Measurements from ENCODE around the gene LATS2.
A peak's percentile ranks its signal among the peaks of the same experiment; 100 is the strongest.

LATS2 gene

DNA sequence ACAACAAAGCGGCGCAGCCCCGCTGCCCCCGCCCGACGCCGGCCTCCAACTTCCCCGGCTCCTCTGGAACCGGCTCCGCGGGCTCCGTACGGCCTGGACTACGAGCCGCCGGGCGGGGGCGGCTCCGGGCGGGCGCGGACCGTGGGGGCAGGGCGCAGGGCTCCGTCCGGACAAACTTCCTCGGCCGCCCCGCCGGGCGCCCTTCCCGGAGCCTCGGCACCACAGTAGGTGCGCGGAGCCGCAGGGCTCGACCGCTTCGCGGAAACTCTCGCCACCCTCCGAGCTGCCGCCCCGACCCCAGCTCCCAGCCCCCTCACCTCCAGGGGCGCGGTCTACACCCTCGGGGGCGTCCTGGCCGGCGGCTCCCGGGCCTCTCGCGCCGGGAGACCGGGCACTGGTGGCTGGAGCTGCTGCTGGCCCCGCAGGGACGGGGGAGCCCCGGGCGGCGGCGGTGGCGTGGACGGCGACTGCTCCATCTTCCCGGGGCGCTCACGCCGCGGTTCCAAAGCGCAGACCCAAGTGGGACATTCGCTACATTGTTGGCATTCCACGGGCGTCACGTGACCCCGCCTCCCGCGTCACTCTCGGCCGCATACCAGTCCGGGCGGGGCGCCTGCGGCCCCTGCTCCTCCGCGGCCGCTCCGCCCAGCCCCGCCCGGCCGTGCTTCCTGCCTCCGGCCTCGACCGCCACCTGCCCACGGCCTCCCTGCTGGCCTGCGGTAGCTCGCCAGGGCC lies at the start of gene LATS2:
Gene LATS2 (minus strand): TSS at position 558 of the 735 bp plus-strand sequence. CDS start 15,560 bp downstream, outside the sequence.
- DNase-seq = peak; percentile 50

DNA sequence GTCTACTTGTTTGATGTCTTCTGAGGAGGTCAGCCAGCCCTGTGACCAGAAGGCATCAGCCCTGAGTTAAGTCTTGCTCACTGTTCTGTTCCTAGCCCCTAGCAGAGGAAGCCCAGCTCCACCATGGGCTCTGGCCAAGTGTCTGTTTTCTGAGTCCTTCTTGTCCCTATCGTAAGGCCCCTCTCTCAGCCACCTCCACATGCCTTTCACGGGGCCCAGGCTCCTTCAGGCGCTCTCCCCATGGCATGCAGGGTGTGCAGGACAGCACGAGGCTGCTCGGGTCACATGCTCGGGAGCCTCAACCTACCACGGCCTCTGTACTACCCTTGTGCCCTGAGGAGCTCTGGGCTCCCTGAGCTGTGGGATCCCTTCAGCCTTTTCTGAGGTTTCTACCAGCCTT lies 47.8 kb upstream of the LATS2 start:
- no peak for DNase-seq

DNA sequence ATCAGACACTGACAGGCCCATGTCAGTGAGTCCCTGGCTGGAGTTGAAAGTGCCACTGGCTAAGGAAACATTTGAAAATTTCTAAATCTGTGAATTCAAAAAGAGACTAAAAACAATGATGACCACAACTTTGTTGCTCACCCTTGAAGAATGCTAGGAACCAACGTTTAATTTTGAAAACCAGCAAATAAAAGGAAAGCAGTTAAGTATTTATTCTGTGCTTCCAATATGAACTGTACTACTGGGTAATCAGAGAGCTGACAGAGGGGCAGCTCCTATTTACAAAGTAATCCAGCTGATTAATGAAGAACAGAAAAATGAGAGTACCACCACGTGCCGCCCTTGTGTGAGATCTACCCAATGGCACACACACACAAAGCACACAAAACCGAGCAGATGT lies 44.7 kb upstream of the LATS2 start:
- no peak for DNase-seq

DNA sequence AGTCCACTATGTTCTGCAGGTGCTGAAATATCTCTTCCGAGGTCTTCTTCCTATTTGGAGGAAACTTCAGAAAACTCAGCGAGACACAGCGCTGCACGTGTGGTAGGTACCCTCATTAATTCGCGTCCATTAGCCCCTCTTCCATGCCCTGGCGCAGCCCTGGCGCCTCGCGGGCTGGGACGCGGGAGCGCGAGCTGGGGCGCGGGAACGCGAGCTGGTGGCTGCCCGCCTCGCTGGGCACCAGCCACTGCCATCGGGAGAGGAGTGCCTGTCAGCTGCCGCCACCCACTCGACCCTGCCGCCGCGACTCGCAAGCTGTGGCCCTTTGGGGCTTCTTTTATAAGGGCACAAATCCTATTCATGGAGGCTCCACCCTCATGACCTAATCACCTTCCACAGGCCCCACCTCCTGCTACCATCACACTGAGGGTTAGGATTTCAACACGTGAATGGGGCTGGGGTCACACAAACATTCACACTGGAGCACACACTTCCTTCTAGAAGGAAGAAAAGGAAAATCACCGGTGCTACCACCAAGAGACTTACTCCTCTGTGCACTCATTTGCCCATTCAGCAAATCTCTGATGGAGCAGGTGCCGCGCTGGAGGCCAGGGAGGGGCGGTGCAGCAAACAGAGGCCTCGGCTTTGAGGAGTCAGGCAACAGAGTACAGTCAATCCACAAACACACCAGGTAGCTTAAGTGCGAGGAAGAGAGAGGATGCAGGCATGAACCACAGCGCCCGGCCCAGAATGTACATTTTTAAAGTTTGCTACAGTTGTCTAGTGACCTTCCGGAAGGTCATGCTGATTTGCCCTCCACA lies 43.0 kb upstream of the LATS2 start:
- DNase-seq = no peak

GRCh38 chr13:21101865-21102576 lies 40.6 kb upstream of the LATS2 start:
- no peak for DNase-seq

- DNase-seq = no peak
These were observed 39.8 kb upstream of the LATS2 start for GRCh38 chr13:21100994-21101757.

GRCh38 chr13:21100211-21100610 lies 38.8 kb upstream of the LATS2 start:
- no peak for DNase-seq

- DNase-seq = no peak
These were observed 33.9 kb upstream of the LATS2 start for GRCh38 chr13:21095311-21095710.

GRCh38 chr13:21089830-21090229 lies 28.4 kb upstream of the LATS2 start:
- no peak for DNase-seq

- DNase-seq = no peak
These were observed 27.1 kb upstream of the LATS2 start for GRCh38 chr13:21088534-21088933.

DNA sequence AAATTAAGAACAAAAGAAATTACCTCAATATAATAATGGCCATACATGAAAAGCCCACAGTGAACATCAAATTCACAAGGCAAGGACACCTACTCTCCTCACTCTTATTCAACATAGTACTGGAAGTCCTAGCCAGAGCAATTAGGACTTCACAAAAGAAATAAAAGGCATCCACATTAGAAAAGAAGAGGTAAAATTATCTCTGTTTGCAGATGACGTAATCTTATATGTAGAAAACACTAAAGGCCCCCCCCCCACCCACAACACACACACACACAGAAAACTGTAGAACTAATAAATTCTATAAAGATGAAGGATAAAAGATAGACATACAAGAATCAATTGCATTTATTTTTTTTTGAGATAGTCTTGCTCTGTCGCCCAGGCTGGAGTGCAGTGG lies 25.5 kb upstream of the LATS2 start:
- no peak for DNase-seq

GRCh38 chr13:21081926-21082325 lies 20.5 kb upstream of the LATS2 start:
- no peak for DNase-seq

DNA sequence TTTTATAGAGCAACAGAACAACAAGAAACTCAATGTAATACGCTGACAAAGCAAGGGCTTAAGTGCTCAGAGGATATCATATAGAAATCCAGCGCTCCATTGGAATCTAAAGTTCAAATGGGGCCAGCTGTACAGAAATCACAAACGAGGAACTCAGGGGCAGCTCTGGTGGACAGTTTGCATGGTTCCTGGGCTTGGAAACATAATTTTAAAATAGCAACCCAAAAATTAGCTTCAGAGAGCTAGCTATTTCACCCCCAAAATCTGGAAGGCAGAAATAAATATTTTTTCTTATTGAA lies 19.2 kb upstream of the LATS2 start:
- no peak for DNase-seq

GRCh38 chr13:21079761-21080592 lies 18.6 kb upstream of the LATS2 start:
- DNase-seq = no peak

GRCh38 chr13:21079221-21079620 lies 17.8 kb upstream of the LATS2 start:
- no peak for DNase-seq

- DNase-seq = no peak
These were observed 17.1 kb upstream of the LATS2 start for GRCh38 chr13:21078501-21078900.

DNA sequence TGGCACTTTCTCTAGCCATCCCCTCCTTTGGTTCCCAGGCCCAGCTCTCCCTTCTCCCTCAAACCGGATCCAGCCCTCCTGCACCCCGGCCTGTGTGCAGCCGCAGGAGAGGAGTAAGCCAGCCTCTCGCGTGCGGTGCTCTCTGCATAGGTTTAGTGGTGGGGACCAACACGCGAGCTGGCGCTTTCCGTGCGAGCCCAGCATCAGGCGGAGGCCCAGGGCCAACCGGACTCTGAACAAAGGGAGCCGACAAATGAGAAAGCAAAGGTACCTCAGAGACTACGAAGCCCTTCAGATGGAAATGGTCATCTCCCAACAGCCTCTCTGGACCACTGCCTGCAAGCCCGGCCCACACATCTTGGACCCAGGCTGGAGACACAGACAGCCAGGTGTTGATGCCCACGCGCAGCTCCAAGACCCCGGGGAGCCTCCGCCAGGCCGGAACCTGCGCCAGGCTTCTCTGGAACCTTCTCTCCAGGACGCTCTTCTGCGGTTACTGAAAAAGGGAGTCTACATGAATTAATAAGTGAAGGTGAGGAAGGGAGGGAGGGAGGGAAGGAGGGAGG lies 16.5 kb upstream of the LATS2 start:
- DNase-seq = no peak

- DNase-seq = no peak
These were observed 15.8 kb upstream of the LATS2 start for GRCh38 chr13:21077076-21077787.

DNA sequence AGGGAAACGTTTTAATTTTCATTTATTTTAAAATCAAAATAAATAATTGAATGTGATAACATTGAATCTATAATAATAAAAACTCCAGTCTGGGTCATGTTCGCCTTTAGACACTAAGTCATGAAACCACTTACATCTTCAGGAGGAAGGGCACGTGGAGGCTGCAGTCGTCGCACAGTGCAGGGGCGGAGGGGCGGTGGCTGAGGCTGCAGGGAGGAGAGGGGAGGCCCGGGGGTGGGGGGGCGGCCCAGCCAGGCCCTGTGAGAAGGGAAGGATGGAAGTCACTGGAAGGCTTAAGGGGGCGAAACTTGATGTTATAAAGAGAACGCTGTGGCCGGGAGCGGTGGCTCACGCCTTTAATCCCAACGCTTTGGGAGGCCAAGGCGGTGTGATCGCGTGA lies 14.9 kb upstream of the LATS2 start:
- DNase-seq = peak; percentile 4

- peak; percentile 20 for DNase-seq
These were observed 14.2 kb upstream of the LATS2 start for GRCh38 chr13:21075379-21076249.

Data from stimulated activated CD4-positive, alpha-beta T cell treated with anti-CD3 and anti-CD28 coated beads, Interleukin-4, amount 100 ng/mL, for 1 hour (primary cell).